Measurements from ENCODE around the gene RPS6KA2.

- TF ChIP-seq CTCF (IDR thresholded peaks at IDR 0.05): no peak
- TF ChIP-seq POLR2A (IDR thresholded peaks at IDR 0.05): no peak
Observed at GRCh38 chr6:166381381-166381732, 245.7 kb downstream of the RPS6KA2 start.
